Bronchial epithelial cell (primary cell): ENCODE measurements around the gene C5orf24. TPM values are rescaled to one million over a fixed set of nuclear protein-coding genes. Genes with fewer than 3 reads are reported as not detected.

Experiments
- DNase-seq: peaks from one replicate; pipeline ENCODE4 v3.0.0-alpha.2; 2010; ENCODE audit warnings: low read depth
- FAIRE-seq: peaks from 2 replicates; lab custom pipeline; 2011; peaks lifted over from hg19 to GRCh38; lab: Jason Lieb, UNC
- H3K27me3 ChIP-seq: 2 replicates; pipeline ENCODE4 v1.5.1; 2011; ENCODE audit warnings: low read length; ENCODE audit not compliant: control insufficient read depth, insufficient read depth
- H3K36me3 ChIP-seq: 2 replicates; pipeline ENCODE4 v1.5.1; 2011; ENCODE audit warnings: low read length; ENCODE audit not compliant: control insufficient read depth, insufficient read depth
- H3K4me3 ChIP-seq: 2 replicates; pipeline ENCODE4 v1.5.1; 2011; ENCODE audit warnings: mild to moderate bottlenecking, low read depth, low read length, control low read depth
- total RNA-seq: library from RNA; depleted of rRNA; stranded (reverse); fragments of >200 nt; gene quantifications from 2 replicates; pipeline ENCODE4 v1.2.1, GENCODE V29; 2014
- TF ChIP-seq, protein P1 (sequence below): IDR thresholded peaks from 2 replicates; pipeline ENCODE4 v1.5.1; 2011; ENCODE audit warnings: mild to moderate bottlenecking, moderate library complexity, low read length, control low read depth, inconsistent platforms; ENCODE audit not compliant: insufficient read depth, severe bottlenecking

The C5orf24 gene
- 22.6 and 23.8 TPM in 2 replicates for total RNA-seq

DNA sequence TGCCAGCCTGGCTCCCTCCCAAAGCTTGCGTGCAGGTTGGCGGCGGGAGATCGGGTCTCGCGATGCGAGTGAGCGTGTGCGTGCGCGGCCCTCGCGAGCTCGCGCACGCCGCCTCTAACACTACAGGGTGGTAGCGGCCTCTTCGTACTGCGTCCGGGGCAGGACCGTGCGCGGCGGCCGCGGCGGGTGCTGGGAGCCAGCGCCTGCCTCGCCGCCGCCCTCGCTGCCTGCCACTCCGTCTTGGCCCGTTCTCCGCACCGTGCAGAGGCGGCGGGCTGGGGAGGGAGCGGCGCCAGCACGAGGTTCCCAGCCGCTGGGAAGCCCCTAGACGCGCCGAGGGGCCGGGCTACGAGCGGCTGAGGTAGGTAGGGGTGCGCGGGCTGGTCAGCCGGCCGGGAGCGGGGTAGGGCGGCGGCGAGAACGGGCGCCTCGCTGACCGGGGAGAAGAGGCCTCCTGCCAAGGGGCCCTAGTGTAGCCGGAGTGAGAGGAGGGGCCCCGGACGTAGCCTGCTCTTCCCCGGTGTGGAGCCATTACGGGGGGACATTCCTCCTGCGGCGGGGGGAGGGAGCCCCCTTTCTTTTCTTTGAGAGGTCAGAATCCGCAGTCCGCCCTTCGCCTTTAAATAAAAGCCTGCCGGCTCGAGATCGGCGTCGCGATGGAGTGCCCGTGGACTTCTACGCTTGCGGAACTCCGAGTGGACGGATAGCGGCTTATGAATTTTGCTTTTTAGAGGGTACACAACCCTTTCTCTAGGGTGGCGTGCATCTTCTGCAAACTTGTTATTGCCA is at the start of gene C5orf24:
TSS of gene C5orf24 (plus strand) at position 117 of the 789 bp plus-strand sequence. CDS start 8,933 bp downstream, outside the sequence.
- H3K4me3 ChIP-seq = peak within 1 kb of the TSS; percentile 86
- FAIRE-seq (no peak), DNase-seq (peak; percentile 88)
- TF ChIP-seq, protein P1, sequence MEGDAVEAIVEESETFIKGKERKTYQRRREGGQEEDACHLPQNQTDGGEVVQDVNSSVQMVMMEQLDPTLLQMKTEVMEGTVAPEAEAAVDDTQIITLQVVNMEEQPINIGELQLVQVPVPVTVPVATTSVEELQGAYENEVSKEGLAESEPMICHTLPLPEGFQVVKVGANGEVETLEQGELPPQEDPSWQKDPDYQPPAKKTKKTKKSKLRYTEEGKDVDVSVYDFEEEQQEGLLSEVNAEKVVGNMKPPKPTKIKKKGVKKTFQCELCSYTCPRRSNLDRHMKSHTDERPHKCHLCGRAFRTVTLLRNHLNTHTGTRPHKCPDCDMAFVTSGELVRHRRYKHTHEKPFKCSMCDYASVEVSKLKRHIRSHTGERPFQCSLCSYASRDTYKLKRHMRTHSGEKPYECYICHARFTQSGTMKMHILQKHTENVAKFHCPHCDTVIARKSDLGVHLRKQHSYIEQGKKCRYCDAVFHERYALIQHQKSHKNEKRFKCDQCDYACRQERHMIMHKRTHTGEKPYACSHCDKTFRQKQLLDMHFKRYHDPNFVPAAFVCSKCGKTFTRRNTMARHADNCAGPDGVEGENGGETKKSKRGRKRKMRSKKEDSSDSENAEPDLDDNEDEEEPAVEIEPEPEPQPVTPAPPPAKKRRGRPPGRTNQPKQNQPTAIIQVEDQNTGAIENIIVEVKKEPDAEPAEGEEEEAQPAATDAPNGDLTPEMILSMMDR = no peak
- H3K27me3 ChIP-seq = no peaks in the 10 kb centered on the region
- H3K36me3 ChIP-seq = peaks cover 2% of the 10 kb centered on the region

DNA sequence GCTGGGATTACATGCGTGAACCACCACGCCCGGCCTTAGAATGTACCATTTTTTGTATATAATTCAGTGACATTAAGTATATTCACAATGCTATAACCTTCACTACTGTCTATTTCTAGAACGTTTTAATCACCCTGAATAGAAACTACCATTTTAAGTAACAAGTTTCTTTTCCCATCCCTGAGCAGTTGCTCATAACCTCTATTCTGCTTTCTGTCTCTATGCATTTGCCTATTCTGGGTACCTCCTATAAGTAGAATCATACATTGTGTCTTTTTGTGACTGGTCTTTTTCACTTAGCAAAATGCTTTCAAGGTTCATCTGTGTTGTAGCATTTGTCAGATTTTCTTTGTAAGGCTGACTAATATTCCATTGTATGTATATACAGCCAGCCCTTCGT is 47.3 kb upstream of the C5orf24 start:
- H3K36me3 ChIP-seq = peaks cover 5% of the 10 kb centered on the region
- FAIRE-seq = no peak

DNA sequence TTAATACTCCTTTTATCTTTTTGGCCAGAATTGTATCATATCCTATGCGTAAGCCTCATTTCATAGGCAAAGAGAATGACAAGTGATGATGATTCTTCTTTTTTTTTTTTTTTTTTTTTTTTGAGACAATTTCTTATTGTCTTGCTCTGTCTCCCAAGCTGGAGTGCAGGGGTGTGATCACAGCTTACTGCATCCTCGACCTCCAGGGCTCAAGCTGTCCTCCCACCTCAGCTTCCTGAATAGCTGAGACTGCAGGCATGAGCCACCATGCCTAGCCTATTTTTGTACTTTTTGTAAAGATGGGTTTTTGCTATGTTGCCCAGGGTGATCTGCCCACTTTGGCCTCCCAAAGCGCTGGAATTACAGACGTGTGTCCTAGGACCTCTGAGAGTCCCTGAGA is 41.9 kb upstream of the C5orf24 start:
- DNase-seq (no peak), FAIRE-seq (no peak)
- Histone ChIP-seq H3K36me3 (peaks cover 1% of the 10 kb centered on the region), H3K27me3 (no peaks in the 10 kb centered on the region), H3K4me3 (no peak overlapping the region)
- TF ChIP-seq, protein P1 = no peak

More for the DNA sequence above, 47.3 kb upstream of the C5orf24 start:
- no peak for DNase-seq
- TF ChIP-seq, protein P1 = no peak
- no peaks in the 10 kb centered on the region for H3K27me3 ChIP-seq
- no peak overlapping the region for H3K4me3 ChIP-seq

DNA sequence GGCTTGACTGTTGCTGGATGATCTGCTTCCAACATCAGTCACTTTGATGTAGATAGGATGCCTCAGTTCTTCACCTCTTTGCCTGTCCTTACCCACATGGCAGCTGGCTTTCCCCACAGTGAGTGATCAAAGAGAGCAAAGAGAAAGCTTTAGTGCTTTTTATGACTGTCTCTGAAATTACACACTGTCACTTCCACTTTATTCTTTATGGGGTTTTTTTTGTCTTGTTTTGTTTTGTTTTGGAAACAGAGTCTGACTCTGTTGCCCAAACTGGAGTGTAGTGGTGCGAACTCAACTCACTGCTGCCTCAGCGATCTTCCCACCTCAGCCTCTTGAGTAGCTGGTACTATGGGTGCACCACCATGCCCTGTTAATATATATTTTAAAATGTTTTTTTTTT is 32.4 kb upstream of the C5orf24 start:
- DNase-seq (no peak), FAIRE-seq (no peak)
- TF ChIP-seq, protein P1 = no peak
- H3K27me3 ChIP-seq = no peaks in the 10 kb centered on the region
- H3K4me3 ChIP-seq = no peak overlapping the region
- peaks cover 8% of the 10 kb centered on the region for H3K36me3 ChIP-seq

DNA sequence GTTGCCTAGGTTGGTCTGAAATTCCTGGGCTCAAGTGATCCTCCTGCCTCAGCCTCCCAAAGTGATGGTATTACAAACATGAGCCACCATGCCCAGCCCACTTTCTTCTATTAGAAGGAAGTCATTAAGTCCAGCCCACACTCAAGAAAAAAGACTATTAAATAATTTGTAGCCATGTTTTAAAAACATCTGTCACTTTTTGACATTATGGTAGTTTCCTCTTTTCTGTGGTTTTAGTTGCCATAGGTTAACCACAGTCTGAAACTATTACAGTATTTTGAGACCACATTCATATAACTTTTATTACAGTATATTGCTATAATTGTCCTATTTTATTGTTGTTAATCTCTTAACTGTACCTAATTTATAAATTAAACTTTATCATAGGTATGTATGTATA is 31.9 kb upstream of the C5orf24 start:
- no peak overlapping the region for H3K4me3 ChIP-seq
- H3K27me3 ChIP-seq = no peaks in the 10 kb centered on the region
- TF ChIP-seq, protein P1 = no peak
- DNase-seq (no peak), FAIRE-seq (no peak)
- peaks cover 8% of the 10 kb centered on the region for H3K36me3 ChIP-seq
